GM18526 (cell line): Measurements from ENCODE around the gene P2RY14.

Source experiments
- POLR2A ChIP-seq: IDR thresholded peaks from 3 replicates; pipeline ENCODE4 v1.6.1; 2011; ENCODE audit not compliant: insufficient read length; ENCODE audit errors: extremely low read depth

Gene P2RY14

GRCh38 chr3:151307583-151308488 is 29.5 kb upstream of the P2RY14 start:
- no peak for TF ChIP-seq POLR2A

- no peak for TF ChIP-seq POLR2A
These were observed 28.8 kb upstream of the P2RY14 start for GRCh38 chr3:151307131-151307530.

- no peak for TF ChIP-seq POLR2A
These were observed 27.9 kb upstream of the P2RY14 start for GRCh38 chr3:151306168-151306810.

- no peak for TF ChIP-seq POLR2A
These were observed 27.4 kb upstream of the P2RY14 start for GRCh38 chr3:151305775-151306151.

GRCh38 chr3:151305060-151305774 is 26.9 kb upstream of the P2RY14 start:
- no peak for TF ChIP-seq POLR2A

GRCh38 chr3:151303751-151304150 is 25.4 kb upstream of the P2RY14 start:
- no peak for TF ChIP-seq POLR2A

GRCh38 chr3:151301787-151302186 is 23.4 kb upstream of the P2RY14 start:
- no peak for TF ChIP-seq POLR2A

GRCh38 chr3:151300539-151300938 is 22.2 kb upstream of the P2RY14 start:
- TF ChIP-seq POLR2A: no peak

- no peak for TF ChIP-seq POLR2A
These were observed 20.7 kb upstream of the P2RY14 start for GRCh38 chr3:151299006-151299405.

GRCh38 chr3:151297429-151297828 is 19.1 kb upstream of the P2RY14 start:
- no peak for TF ChIP-seq POLR2A

GRCh38 chr3:151296226-151296625 is 17.9 kb upstream of the P2RY14 start:
- TF ChIP-seq POLR2A: no peak

GRCh38 chr3:151293127-151293526 is 14.8 kb upstream of the P2RY14 start:
- TF ChIP-seq POLR2A: no peak

GRCh38 chr3:151290673-151291072 is 12.3 kb upstream of the P2RY14 start:
- no peak for TF ChIP-seq POLR2A

- TF ChIP-seq POLR2A: no peak
These were observed 11.1 kb upstream of the P2RY14 start for GRCh38 chr3:151289445-151289844.

GRCh38 chr3:151285940-151286339 is 7.6 kb upstream of the P2RY14 start:
- TF ChIP-seq POLR2A: no peak

GRCh38 chr3:151283907-151284461 is 5.6 kb upstream of the P2RY14 start:
- TF ChIP-seq POLR2A: no peak

GRCh38 chr3:151283387-151283786 is 5.0 kb upstream of the P2RY14 start:
- no peak for TF ChIP-seq POLR2A
